Measurements from ENCODE around the gene PANK4.

PANK4 gene

GRCh38 chr1:2544093-2544874 lies 17.9 kb upstream of the PANK4 start:
- DNase-seq, result no peak

GRCh38 chr1:2543543-2544092 lies 17.2 kb upstream of the PANK4 start:
- DNase-seq, result peak; percentile 48

GRCh38 chr1:2542246-2542915 lies 16.0 kb upstream of the PANK4 start:
- DNase-seq, result no peak

GRCh38 chr1:2541619-2542245 lies 15.3 kb upstream of the PANK4 start:
- no peak for DNase-seq

GRCh38 chr1:2540816-2541492 lies 14.6 kb upstream of the PANK4 start:
- DNase-seq, result no peak

- DNase-seq, result no peak
Measured at GRCh38 chr1:2539312-2539907, 13.0 kb upstream of the PANK4 start.

GRCh38 chr1:2538872-2539271 lies 12.5 kb upstream of the PANK4 start:
- no peak for DNase-seq

GRCh38 chr1:2538376-2538775 lies 12.0 kb upstream of the PANK4 start:
- DNase-seq, result no peak

- DNase-seq, result no peak
Measured at GRCh38 chr1:2537784-2538115, 11.4 kb upstream of the PANK4 start.

GRCh38 chr1:2535981-2536380 lies 9.6 kb upstream of the PANK4 start:
- DNase-seq, result no peak

- DNase-seq, result no peak
Measured at GRCh38 chr1:2535455-2535854, 9.1 kb upstream of the PANK4 start.

GRCh38 chr1:2534687-2535441 lies 8.5 kb upstream of the PANK4 start:
- DNase-seq, result peak; percentile 65

GRCh38 chr1:2534315-2534686 lies 7.9 kb upstream of the PANK4 start:
- no peak for DNase-seq

GRCh38 chr1:2533365-2533764 lies 7.0 kb upstream of the PANK4 start:
- peak; percentile 70 for DNase-seq

- no peak for DNase-seq
Measured at GRCh38 chr1:2532485-2533160, 6.2 kb upstream of the PANK4 start.

GRCh38 chr1:2530513-2531361 lies 4.3 kb upstream of the PANK4 start:
- DNase-seq, result no peak

GRCh38 chr1:2529784-2530512 lies 3.6 kb upstream of the PANK4 start, which contains the start of gene HES5:
HES5 (minus strand) TSS chr1:2530263; CDS start chr1:2530164, 99 bp downstream.
- DNase-seq, result no peak

GRCh38 chr1:2528966-2529783 lies 2.8 kb upstream of the PANK4 start:
- no peak for DNase-seq

- DNase-seq, result no peak
Measured at GRCh38 chr1:2528611-2528965, 2.2 kb upstream of the PANK4 start.
